Measurements from ENCODE around the gene SND1. TPM values are rescaled to one million over a fixed set of nuclear protein-coding genes. Genes with fewer than 3 reads are reported as not detected.

Gene SND1
- polyA plus RNA-seq, 4 donors, result 142 to 159 (median 148) TPM

DNA sequence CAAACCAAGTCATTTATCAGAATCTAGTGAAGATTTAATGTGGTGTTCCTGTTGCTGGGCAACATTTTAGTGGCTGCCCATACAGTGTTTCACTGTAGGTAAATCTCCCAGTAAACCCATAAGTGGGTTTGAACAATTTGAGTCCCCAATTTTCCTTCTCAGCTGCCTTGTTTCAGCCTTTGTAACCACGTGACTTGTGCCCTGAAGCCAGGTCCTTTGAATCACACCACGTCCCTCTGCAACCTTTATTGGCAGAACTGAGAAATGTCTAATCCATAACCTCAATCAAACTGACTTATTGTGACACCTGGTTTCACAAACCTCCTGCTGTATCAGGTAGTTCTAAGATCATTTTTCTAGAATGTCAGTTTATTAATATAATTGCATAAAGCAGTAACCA lies 30.1 kb downstream of the SND1 start:
- DNase-seq (ENCODE audit: low read depth in 4 of 4, low spot score in 3 of 4), result no peak

DNA sequence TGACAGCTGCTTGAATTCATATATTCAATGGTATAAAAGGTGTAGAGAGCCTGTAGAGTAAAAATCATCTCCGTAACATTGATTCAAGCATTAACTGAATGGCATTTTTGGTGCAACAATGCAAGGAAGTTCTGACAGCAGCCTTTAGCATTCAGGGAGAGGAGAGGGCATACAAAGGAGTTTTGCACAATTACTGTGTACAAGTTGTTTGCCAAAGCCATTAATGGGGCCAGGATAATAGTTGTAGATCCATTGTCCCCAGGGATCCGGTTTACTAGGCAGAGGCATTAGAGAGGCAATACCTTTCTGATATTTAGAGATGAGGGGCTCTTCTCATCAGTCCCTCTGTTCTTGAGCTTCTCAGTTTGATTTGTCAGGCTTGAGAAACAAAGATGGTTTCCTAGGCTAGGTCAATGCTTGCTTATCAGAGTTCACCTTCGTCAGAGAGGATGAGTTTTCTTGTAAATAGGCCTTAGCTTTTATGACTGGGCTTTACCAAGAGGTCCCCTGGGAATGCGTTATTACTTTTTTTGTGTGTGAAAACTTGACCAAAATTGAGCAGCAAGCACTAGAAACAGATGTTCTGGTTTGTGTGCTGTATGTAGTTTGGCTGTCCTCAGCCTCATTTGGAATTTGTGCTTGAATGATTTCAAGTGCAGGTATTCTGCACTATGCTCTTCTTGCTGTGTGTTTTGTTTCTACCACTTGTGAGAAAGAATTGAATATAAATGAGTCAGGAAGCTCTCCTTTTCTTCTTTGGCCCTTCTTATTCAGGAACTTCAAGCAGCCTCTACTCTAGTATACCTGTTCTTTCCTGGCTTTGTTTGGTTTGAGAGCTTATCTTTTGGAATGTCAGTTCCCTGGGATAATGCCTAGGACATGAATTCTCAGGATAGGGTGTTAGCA lies 32.0 kb downstream of the SND1 start:
- DNase-seq (ENCODE audit: low read depth in 4 of 4, low spot score in 3 of 4), result no peak

DNA sequence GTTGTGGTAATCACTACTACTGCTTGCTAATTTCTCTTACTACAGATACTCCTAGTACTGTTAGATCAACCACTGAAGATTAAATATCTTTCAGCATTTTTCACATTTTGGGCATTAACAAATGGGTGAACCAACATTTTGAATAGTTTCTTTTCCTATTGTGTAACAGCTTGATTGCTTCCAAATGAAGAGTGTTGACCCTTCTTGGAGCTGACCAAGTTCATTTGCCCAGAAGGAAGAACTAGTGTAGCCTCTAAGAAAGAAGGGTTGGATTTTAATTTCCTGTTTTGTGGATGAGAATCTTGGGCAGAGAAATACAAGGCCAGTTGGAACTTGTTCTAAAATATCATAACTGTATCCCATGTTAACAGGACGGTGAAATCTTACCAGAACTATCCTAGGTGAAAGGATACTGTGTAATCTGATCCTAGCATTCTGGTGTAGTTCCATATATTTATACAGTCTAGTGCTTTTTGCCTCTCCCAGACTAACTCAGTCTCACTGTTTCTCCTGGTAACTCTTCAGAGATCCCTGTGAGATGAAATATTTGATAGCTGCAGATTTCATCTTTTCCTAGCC lies 37.3 kb downstream of the SND1 start:
- no peak for DNase-seq (ENCODE audit: low read depth in 4 of 4, low spot score in 3 of 4)

DNA sequence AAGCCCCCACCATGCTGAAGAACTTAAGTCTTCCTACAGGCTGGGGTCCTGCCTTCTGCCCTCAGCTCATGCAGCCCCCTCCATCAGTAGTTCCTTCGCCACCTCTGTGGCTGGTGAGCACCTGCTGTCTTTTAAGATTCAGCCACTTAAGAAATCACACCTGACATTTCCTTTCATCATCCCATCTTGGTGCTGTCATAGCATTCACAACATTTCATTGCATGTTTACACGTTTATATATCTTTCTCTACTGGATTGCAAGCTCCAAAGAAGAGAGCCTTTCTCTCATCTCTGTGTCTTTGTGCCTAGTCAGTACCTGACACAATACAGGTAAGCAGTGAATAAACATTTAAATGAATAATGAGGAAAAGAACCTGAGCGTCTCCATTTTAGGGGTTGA lies 38.3 kb downstream of the SND1 start:
- no peak for DNase-seq (ENCODE audit: low read depth in 4 of 4, low spot score in 3 of 4)

DNA sequence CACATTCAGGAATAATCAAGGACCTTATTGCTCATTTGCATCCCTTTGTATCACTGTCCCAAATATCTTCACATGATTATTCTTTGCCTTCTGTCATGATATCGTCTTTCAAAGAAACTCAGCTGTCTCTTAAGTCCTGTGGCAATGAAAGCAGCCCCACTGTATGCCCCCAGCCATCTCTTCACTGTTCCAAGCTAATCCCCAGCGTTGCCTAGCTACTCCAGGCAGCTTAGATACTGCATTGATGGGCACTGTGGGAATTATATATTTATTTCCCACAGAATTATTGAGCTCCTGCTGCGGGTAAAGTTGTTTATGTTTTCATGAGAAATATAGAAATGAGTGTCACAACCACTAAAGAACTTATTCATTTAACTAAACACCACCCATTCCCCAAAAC lies 38.8 kb downstream of the SND1 start:
- DNase-seq (ENCODE audit: low read depth in 4 of 4, low spot score in 3 of 4), result no peak

DNA sequence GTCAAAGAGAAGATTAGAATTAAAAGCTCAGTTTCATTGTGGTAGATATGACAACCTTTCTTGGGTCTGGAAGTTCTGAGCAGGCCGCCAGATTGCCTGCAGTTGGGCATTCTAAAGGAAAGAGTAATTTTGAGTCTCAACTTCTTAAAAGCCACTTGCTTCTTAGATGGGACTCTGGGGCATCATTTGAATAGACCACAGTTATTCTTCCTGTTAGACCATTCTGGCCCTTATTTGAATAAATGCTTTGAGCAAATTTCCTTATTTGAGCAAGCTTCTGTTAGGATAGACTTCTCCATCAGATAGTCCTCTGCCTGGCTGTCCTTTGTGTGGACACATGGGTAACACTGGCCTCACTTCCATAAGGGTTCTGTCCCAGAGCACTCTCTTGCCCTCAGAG lies 40.2 kb downstream of the SND1 start:
- DNase-seq (ENCODE audit: low read depth in 4 of 4, low spot score in 3 of 4), result no peak

DNA sequence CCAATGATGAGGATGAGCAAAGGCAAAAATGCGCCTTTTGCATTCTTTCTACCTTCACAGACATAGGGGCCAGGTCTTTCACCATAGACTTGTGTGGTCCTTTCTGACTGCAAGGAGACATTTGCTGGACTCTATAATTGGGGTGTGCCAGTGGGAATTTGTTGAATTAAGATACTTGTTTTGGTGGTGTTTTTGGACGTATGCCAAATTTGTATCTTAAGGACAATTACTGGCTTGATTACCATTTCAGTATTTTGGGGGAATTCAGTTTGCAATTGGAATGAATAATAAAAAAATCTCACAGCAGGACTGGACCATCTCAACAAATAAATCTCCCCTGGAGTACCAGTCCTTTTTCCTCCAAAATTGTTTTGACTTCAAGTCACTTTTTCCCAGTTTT lies 47.9 kb downstream of the SND1 start:
- DNase-seq (ENCODE audit: low read depth in 4 of 4, low spot score in 3 of 4), result no peak

DNA sequence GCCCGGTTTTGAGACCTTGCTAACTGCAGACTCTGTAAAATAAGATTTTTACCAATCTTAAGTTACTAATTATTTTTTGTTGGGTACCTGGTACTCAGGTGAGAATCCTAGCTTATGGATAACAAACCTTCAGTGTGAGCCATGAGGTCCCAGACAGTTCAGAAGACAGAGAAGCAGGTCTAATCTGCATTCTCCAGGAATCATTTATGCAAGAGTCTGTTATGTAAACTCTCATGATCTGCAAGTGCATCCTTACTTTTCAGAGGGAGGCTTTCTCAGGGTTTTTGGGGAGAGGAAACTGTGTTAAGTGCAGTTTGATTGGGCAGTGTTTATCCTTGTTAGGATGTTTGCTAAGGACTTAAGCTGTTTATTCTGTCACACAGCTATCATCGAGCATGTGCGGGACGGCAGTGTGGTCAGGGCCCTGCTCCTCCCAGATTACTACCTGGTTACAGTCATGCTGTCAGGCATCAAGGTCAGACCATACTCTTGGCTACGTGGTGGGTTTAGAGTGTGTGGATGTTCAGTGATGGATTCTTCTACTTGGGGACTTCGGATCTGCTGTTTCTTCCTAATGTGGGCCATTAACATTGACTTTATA lies 50.2 kb downstream of the SND1 start:
- DNase-seq (ENCODE audit: low read depth in 4 of 4, low spot score in 3 of 4), result no peak

DNA sequence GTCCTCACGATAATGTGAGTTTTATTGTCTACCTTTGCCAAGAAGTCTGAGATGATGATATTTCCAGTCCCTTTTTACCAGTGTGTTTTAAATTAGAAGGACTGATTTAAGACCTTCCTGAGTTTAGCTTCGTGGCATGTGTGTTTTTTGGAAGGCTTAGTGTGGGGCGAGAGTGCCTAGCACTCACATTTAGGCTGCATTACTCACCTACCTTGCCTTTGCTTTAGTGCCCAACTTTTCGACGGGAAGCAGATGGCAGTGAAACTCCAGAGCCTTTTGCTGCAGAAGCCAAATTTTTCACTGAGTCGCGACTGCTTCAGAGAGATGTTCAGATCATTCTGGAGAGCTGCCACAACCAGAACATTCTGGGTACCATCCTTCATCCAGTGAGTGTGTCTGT lies 50.9 kb downstream of the SND1 start:
- no peak for DNase-seq (ENCODE audit: low read depth in 4 of 4, low spot score in 3 of 4)

DNA sequence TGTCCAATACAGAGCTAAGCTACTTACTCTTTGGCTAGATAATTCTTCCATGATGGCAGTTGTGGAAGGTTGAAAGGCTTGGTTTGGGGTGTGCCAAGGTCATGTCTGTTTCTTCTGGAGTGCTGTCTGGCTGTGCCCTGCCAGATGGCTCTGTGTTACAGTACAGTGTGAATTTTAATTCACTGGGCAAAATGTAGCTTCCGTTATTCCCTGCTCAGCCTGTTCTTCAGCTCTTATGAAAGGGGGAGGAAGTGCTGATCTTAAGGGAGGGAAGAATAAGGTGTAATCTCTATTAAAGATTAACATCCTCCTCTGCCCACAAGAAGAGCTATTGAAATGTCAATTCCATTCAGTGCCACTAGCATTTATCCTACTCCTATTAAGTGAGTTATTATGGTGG lies 52.2 kb downstream of the SND1 start:
- DNase-seq (ENCODE audit: low read depth in 4 of 4, low spot score in 3 of 4), result no peak

DNA sequence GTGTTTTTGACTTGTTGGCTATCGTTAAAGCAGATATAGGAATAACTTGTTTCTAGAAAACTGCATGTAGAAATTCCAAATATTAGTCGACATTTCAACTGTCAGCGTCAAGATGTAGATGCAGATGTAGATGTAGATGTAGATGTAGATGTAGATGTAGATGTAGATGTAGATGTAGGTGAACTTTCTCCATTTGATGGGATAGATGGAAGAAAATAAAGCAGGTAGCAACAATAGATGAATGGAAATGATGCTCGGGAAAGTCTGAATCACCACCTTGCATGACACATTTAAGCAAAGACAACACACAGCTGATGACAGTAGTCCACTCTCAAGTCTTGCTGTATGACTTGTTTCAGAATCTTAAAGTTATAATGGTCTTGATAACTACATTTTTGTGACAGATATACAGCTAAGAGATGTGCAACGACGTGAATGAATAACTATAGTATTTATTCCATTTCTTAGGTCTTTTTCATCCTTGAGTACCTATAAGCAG lies 53.5 kb downstream of the SND1 start:
- DNase-seq (ENCODE audit: low read depth in 4 of 4, low spot score in 3 of 4), result no peak

DNA sequence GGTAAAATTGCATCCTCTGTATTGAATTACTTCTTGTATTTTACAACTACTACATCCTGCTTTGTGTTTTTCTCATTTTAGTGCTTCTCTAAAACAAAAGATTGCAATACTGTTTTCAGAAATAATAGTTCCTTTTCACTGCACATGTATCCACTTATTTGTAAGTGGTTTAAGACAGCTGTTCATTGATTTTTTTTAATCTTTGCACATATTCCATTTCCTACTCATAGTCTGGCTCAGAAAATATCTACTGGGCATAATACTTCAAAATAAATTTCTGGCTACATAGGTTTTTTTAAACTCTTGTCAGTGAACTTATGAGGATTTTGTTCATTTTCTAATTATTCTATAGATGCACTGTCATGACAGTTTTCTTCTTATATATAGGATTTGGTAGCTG lies 54.8 kb downstream of the SND1 start:
- DNase-seq (ENCODE audit: low read depth in 4 of 4, low spot score in 3 of 4), result no peak

DNA sequence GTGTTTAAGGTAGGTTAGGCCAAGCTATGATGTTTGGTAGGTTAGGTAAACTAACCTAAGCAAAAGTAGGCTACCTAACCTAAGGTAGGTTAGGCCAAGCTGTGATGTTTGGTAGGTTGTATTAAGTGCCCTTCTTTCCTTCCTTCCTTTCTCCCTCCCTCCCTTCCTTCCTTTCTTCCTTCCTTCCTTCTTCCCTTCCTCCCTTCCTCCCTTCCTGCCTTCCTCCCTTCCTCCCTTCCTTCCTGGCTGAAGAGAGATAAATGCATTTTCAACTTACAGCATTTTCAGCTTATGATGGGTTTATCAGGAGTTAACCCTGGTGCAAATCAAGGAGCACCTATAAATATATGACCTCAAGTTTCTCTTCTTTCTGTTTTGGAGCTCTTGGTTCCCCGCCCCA lies 56.2 kb downstream of the SND1 start:
- DNase-seq (ENCODE audit: low read depth in 4 of 4, low spot score in 3 of 4), result no peak

DNA sequence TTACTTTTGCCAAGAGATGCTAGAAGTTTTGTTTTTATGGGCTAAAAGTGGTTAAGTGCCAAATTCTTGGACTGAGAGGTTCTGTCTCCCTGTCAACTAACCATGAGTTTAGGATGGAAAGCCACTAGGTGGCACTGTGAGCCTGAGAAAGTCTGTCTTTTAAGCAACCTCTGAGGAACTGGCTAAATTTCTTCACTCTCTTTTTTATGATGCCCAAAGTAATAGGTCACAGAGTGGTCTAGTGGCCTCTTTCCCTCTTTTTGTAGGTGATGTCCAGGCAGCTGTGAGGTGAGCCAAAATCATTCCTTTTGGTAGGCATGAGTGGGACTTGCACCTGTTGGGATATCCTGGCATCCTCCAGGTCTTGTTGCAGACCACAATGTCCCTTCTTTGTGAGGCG lies 56.8 kb downstream of the SND1 start:
- peak; percentile 61 to 73 (median 63) for DNase-seq (ENCODE audit: low read depth in 4 of 4, low spot score in 3 of 4)

DNA sequence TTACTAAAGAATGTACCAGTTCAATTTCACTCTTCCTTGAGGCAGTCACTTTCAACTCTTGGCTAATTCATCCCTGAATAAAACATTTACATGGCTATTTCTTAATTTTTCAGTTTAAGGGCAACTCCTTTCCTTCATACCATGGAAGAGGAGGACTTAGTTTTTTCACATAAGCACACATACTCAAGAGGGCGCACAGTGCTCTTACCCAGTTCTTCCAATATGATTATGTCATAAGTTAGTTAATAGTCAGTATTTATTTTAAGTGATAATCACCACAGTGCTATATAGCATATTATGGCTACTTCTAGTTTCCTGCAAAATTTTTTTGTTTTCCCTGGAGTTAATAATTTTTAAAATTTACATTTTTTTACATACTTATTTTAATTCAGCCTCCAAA lies 58.6 kb downstream of the SND1 start:
- no peak for DNase-seq (ENCODE audit: low read depth in 4 of 4, low spot score in 3 of 4)

DNA sequence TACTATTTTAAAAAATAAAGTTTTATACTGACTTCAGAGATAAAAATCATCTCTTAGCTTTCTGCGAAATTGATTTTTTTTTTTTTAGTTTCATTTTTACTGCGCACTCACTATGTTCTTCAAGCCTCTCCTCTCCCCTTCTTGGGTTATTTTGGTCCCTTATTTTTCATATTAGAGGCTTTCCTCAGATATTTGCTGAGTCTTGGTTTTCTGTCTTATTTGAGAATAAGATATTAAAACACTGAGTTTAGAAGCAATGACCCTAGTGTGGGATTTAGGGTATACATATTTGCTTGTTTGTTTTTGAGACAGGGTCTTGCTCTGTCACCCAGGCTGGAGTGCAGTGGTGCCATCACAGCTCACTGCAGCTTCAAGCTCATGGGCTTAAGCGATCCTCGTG lies 59.9 kb downstream of the SND1 start:
- no peak for DNase-seq (ENCODE audit: low read depth in 4 of 4, low spot score in 3 of 4)

DNA sequence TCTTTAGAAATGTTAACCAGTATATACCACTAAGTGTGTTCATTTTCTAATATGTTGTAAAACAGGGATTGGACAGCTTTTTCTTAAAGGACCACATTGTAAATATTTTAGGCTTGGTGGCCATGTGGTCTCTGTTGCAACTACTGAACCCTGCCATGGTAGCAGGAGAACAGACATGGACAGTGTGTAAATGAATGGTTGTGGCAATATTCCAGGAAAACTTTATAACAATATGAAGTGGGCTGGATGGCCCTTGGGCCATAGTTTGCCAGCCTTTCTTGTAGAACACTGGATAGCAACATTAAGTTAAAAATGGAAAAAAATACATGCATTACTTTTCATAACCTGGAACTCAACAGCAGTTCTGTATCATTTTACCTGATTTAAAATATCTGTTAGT lies 61.0 kb downstream of the SND1 start:
- DNase-seq (ENCODE audit: low read depth in 4 of 4, low spot score in 3 of 4), result no peak

DNA sequence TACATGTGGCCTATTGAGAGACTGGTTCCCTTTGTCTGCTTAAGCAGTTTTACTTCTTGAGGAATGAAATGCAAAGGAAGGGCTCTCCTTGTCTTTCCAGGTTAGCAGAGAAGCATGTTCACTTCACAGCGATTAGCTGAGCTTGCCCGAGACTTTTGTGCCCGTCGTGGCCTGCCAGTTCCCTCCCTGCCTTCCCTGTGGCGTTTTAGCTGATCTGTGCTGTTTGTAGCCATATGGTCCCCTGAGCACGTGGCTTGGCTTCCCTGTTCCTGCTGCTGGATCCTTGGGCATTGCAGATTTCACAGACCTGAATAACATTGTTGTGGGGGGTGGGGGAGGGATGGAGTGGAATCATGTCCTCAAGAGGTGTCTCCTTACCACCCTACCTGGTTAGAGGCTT lies 61.8 kb downstream of the SND1 start:
- no peak for DNase-seq (ENCODE audit: low read depth in 4 of 4, low spot score in 3 of 4)

DNA sequence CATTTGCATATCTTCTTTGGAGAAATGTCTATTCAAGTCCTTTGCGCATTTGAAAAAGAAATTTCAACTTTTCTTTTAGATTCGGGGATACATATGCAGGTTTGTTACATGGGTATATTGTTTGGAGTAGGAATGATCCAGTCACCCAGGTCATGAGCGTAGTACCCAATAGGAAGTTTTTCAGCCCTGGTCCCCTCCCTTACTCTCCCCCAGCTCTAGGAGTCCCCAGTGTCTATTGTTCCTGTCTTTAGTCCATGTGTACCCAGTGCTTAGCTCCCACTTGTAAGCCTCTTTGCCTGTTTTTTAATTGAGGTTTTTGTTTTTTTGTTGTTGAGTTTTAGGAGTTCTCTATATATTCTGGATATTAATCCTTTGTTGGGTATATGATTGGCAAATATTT lies 63.3 kb downstream of the SND1 start:
- DNase-seq (ENCODE audit: low read depth in 4 of 4, low spot score in 3 of 4), result no peak

DNA sequence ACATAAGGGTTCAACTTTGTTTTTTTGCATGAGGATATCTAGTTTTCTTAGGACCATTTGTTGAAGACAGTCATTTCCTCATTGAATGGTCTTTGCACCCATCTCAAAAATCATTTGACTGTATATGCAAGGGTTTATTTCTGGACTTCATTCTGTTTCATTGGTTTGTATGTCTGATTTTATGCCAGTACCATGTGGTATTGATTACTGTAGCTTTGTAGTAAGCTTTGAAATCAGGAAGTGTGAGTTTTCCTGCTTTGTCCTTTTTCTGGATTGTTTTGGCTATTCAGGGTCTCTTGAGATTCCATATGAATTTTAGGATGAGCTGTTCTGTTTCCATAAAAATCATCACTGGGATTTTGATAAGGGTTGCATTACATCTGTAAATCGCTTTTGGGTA lies 63.9 kb downstream of the SND1 start:
- DNase-seq (ENCODE audit: low read depth in 4 of 4, low spot score in 3 of 4), result no peak

DNA sequence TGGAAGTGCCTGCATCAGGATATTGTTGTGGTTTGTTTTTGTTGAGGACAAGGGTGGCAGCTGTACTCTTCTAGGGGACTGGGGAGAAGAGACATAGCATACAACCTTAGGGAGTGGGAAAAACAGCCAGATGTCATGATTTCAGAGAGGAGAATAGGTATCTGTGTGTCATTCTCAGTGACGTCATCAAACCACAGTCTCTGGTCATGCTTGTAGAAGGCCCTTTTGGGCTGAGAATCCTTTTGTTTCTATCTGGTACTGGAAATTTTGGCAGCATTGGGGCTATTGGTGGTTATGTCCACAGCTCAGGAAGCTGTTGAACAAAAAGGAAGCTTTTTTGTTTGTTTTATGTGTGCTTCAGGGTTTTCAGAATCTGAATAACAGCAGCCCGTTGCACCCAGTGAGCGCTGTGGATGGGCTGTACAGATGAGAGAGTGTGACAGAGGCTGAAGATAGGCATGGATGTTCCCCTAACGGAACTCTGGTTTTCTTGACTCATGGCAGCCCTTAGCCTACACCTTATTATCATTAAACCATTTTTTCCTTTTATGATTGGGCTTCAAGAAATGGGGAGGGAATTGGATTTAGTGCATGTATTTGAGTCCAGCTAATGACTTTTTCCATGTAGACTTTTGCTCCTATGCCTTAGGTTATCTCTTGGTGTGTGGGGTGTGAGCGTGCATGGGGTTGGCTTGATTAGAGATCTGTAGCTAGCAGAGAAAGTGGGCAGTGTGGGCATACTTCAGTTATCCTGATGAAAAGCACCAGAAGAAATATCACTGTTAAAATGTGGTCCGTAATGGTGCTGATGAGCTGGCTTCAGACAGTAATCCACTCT lies 65.7 kb downstream of the SND1 start:
- no peak for DNase-seq (ENCODE audit: low read depth in 4 of 4, low spot score in 3 of 4)

All from right renal pelvis (tissue), 4 donors.